8988T (cell line): ENCODE measurements around the gene PGM5.

Source experiments
- DNase-seq: peaks from one replicate; pipeline ENCODE4 v3.0.0; 2011

PGM5 gene

GRCh38 chr9:68446836-68447235 lies 90.4 kb downstream of the PGM5 start:
- DNase-seq, result no peak

GRCh38 chr9:68447611-68448010 lies 91.2 kb downstream of the PGM5 start:
- no peak for DNase-seq

GRCh38 chr9:68454579-68455334 lies 98.3 kb downstream of the PGM5 start:
- DNase-seq, result no peak

GRCh38 chr9:68455451-68455850 lies 99.0 kb downstream of the PGM5 start:
- DNase-seq, result no peak

- DNase-seq, result no peak
These were observed 101.4 kb downstream of the PGM5 start for GRCh38 chr9:68457803-68458202.

GRCh38 chr9:68458918-68459317 lies 102.5 kb downstream of the PGM5 start:
- no peak for DNase-seq

- DNase-seq, result no peak
These were observed 105.8 kb downstream of the PGM5 start for GRCh38 chr9:68462105-68462775.

- DNase-seq, result no peak
These were observed 113.7 kb downstream of the PGM5 start for GRCh38 chr9:68470067-68470466.

- no peak for DNase-seq
These were observed 114.2 kb downstream of the PGM5 start for GRCh38 chr9:68470634-68471033.

- no peak for DNase-seq
These were observed 115.7 kb downstream of the PGM5 start for GRCh38 chr9:68472119-68472518.

- no peak for DNase-seq
These were observed 117.4 kb downstream of the PGM5 start for GRCh38 chr9:68473790-68474189.

GRCh38 chr9:68476422-68476821 lies 120.0 kb downstream of the PGM5 start:
- no peak for DNase-seq

GRCh38 chr9:68476847-68477246 lies 120.4 kb downstream of the PGM5 start:
- DNase-seq, result no peak

- no peak for DNase-seq
These were observed 124.4 kb downstream of the PGM5 start for GRCh38 chr9:68480807-68481206.

GRCh38 chr9:68482548-68482947 lies 126.1 kb downstream of the PGM5 start:
- DNase-seq, result no peak

GRCh38 chr9:68488126-68488525 lies 131.7 kb downstream of the PGM5 start:
- DNase-seq, result no peak

GRCh38 chr9:68489646-68490045 lies 133.2 kb downstream of the PGM5 start:
- no peak for DNase-seq

- no peak for DNase-seq
These were observed 136.4 kb downstream of the PGM5 start for GRCh38 chr9:68492806-68493205.

GRCh38 chr9:68493541-68493940 lies 137.1 kb downstream of the PGM5 start:
- DNase-seq, result no peak

- DNase-seq, result no peak
These were observed 137.7 kb downstream of the PGM5 start for GRCh38 chr9:68493958-68494577.

- no peak for DNase-seq
These were observed 138.8 kb downstream of the PGM5 start for GRCh38 chr9:68495247-68495646.

GRCh38 chr9:68496356-68496755 lies 139.9 kb downstream of the PGM5 start:
- no peak for DNase-seq

GRCh38 chr9:68497629-68498028 lies 141.2 kb downstream of the PGM5 start:
- DNase-seq, result no peak

- no peak for DNase-seq
These were observed 142.4 kb downstream of the PGM5 start for GRCh38 chr9:68498816-68499215.
